ENCODE data around the gene ADPRS. TPM values are rescaled to one million over a fixed set of nuclear protein-coding genes. Genes with fewer than 3 reads are reported as not detected.

The ADPRS gene
- total RNA-seq, 2 donors from 2014 or later: 30.4 to 33.0 TPM

- Histone ChIP-seq H3K4me1 (no peaks in the 10 kb centered on the region), H3K9me3 (no peaks in the 10 kb centered on the region), H3K9ac (ENCODE audit: low read depth in 2 of 2, low read length in 2 of 2) (no peak overlapping the region), H3K27me3 (no peaks in the 10 kb centered on the region), H3K4me3 (no peak overlapping the region), H3K27ac (no peak overlapping the region), H3K36me3 (no peaks in the 10 kb centered on the region)
- DNase-seq: no peak
- intact Hi-C loops (cut with DNase I): no loop called here
- no peak for TF ChIP-seq CTCF (IDR thresholded peaks at IDR 0.05)
These were observed 26.4 kb upstream of the ADPRS start for GRCh38 chr1:36062315-36062714.

- Histone ChIP-seq H3K27me3 (no peaks in the 10 kb centered on the region), H3K9me3 (no peaks in the 10 kb centered on the region), H3K4me1 (no peaks in the 10 kb centered on the region), H3K36me3 (no peaks in the 10 kb centered on the region), H3K27ac (no peak overlapping the region), H3K9ac (ENCODE audit: low read depth in 2 of 2, low read length in 2 of 2) (no peak overlapping the region), H3K4me3 (no peak overlapping the region)
- DNase-seq: no peak
- intact Hi-C loops (cut with DNase I): no loop called here
- no peak for TF ChIP-seq CTCF (IDR thresholded peaks at IDR 0.05)
These were observed 20.8 kb upstream of the ADPRS start for GRCh38 chr1:36067871-36068270.

GRCh38 chr1:36068866-36069265 lies 19.8 kb upstream of the ADPRS start:
- intact Hi-C loops (cut with DNase I): no loop called here
- no peak for DNase-seq
- no peak for TF ChIP-seq CTCF (IDR thresholded peaks at IDR 0.05)
- Histone ChIP-seq H3K4me1 (no peaks in the 10 kb centered on the region), H3K27me3 (no peaks in the 10 kb centered on the region), H3K4me3 (no peak overlapping the region), H3K36me3 (no peaks in the 10 kb centered on the region), H3K9me3 (no peaks in the 10 kb centered on the region), H3K27ac (no peak overlapping the region), H3K9ac (ENCODE audit: low read depth in 2 of 2, low read length in 2 of 2) (no peak overlapping the region)

- no peak for DNase-seq
- Histone ChIP-seq H3K4me1 (no peaks in the 10 kb centered on the region), H3K27ac (no peak overlapping the region), H3K36me3 (no peaks in the 10 kb centered on the region), H3K27me3 (no peaks in the 10 kb centered on the region), H3K9ac (ENCODE audit: low read depth in 2 of 2, low read length in 2 of 2) (no peak overlapping the region), H3K9me3 (no peaks in the 10 kb centered on the region), H3K4me3 (no peak overlapping the region)
- no peak for TF ChIP-seq CTCF (IDR thresholded peaks at IDR 0.05)
- intact Hi-C loops (cut with DNase I): no loop called here
These were observed 18.3 kb upstream of the ADPRS start for GRCh38 chr1:36070349-36070748.

GRCh38 chr1:36076979-36077573 lies 11.6 kb upstream of the ADPRS start:
- no peak for DNase-seq
- TF ChIP-seq CTCF (IDR thresholded peaks at IDR 0.05): no peak
- intact Hi-C loops (cut with DNase I): no loop called here
- Histone ChIP-seq H3K27me3 (no peaks in the 10 kb centered on the region), H3K36me3 (no peaks in the 10 kb centered on the region), H3K4me1 (no peaks in the 10 kb centered on the region), H3K27ac (no peak overlapping the region), H3K4me3 (no peak overlapping the region), H3K9ac (ENCODE audit: low read depth in 2 of 2, low read length in 2 of 2) (no peak overlapping the region), H3K9me3 (no peaks in the 10 kb centered on the region)

Measured in colonic mucosa (tissue), 4 donors.